MCF 10A (cell line): Measurements from ENCODE around the gene ABLIM1. TPM values are rescaled to one million over a fixed set of nuclear protein-coding genes. Genes with fewer than 3 reads are reported as not detected.
A peak's percentile ranks its signal among the peaks of the same experiment; 100 is the strongest.

ENCODE experiments used
- BruUV-seq: library from RNA; stranded (reverse); fragments of 400-500 nt; replicated peaks from 2 replicates; lab custom pipeline; 2021; lab: Mats Ljungman, UMichigan
- CTCF ChIA-PET: fragments of 300-600 bp; sonication (Branson Sonifier 250); formaldehyde crosslinking; extraction: SDS; loops from one replicate; lab custom pipeline; 2021; ENCODE audit warnings: antibody characterized with exemption, inconsistent platforms; lab: Yijun Ruan, JAX
- POLR2A ChIA-PET: fragments of 300-600, 350-650 bp; sonication (Branson Sonifier 250); formaldehyde crosslinking; extraction: SDS; loops from one replicate; lab custom pipeline; 2020; ENCODE audit warnings: antibody characterized with exemption, inconsistent platforms; lab: Yijun Ruan, JAX
- DNase-seq: peaks from one replicate; pipeline ENCODE4 v3.0.0-alpha.2; 2018; ENCODE audit not compliant: unreplicated experiment
- H3K27ac Mint-ChIP-seq: one replicate; pipeline ENCODE4 v1.8.0; 2022; ENCODE audit warnings: mild to moderate bottlenecking, low read depth, mixed read lengths; ENCODE audit not compliant: unreplicated experiment
- H3K27me3 Mint-ChIP-seq: one replicate; pipeline ENCODE4 v1.8.0; 2022; ENCODE audit warnings: mixed read lengths; ENCODE audit not compliant: insufficient read depth, unreplicated experiment
- H3K36me3 Mint-ChIP-seq: one replicate; pipeline ENCODE4 v1.8.0; 2022; ENCODE audit warnings: mild to moderate bottlenecking, moderate library complexity, mixed read lengths; ENCODE audit not compliant: insufficient read depth, unreplicated experiment
- H3K4me1 Mint-ChIP-seq: one replicate; pipeline ENCODE4 v1.8.0; 2022; ENCODE audit warnings: mixed read lengths; ENCODE audit not compliant: insufficient read depth, unreplicated experiment
- H3K4me3 Mint-ChIP-seq: one replicate; pipeline ENCODE4 v1.8.0; 2022; ENCODE audit warnings: mild to moderate bottlenecking, moderate library complexity, mixed read lengths; ENCODE audit not compliant: unreplicated experiment
- H3K9me3 Mint-ChIP-seq: one replicate; pipeline ENCODE4 v1.8.0; 2022; ENCODE audit warnings: mixed read lengths; ENCODE audit not compliant: unreplicated experiment
- CTCF ChIP-seq: fragments of 200-600 bp; IDR thresholded peaks from one replicate; pipeline ENCODE4 v1.8.0; 2022; ENCODE audit warnings: antibody characterized with exemption, mild to moderate bottlenecking; ENCODE audit not compliant: unreplicated experiment
- intact Hi-C: fragments of 100-400 bp; cut with micrococcal nuclease; formaldehyde crosslinking; loops from 2 replicates; pipeline ENCODE4 v1.14.1; 2022
- total RNA-seq: library from RNA; stranded (reverse); gene quantifications from 2 replicates; pipeline ENCODE4 v1.2.3, GENCODE V29; 2022

The ABLIM1 gene
- total RNA-seq, 1 experiment from 2014 or later: 94.5 TPM

GRCh38 chr10:114616103-114616502 is 42.0 kb downstream of the ABLIM1 start:
- no peak for DNase-seq
- intact Hi-C loops: no loop called here
- no TSS peak for BruUV-seq
- H3K27me3 Mint-ChIP-seq: no peaks in the 10 kb centered on the region
- H3K36me3 Mint-ChIP-seq: no peaks in the 10 kb centered on the region
- H3K27ac Mint-ChIP-seq: no peak overlapping the region
- ChIA-PET CTCF (interaction anchor here (0.6 to 1.5 kb wide), 6 partner anchors 39 to 526 kb away, joined by 3 to 7 read pairs (median 4); no protein-coding TSS in a partner anchor), POLR2A (interaction anchor here (0.6 to 2.0 kb wide), 5 partner anchors 10 to 35 kb away, joined by 3 to 10 read pairs (median 3); no protein-coding TSS in a partner anchor)
- TF ChIP-seq CTCF: no peak
- no peak overlapping the region for H3K4me3 Mint-ChIP-seq
- no peaks in the 10 kb centered on the region for H3K9me3 Mint-ChIP-seq
- H3K4me1 Mint-ChIP-seq: peaks cover 16% of the 10 kb centered on the region

GRCh38 chr10:114615600-114616007 is 42.5 kb downstream of the ABLIM1 start:
- CTCF ChIA-PET: interaction anchor here (0.6 to 1.5 kb wide), 5 partner anchors 63 to 526 kb away, joined by 3 to 6 read pairs (median 4); no protein-coding TSS in a partner anchor
- no peak for TF ChIP-seq CTCF
- Mint-ChIP-seq H3K4me1 (peaks cover 16% of the 10 kb centered on the region), H3K4me3 (no peak overlapping the region), H3K27me3 (no peaks in the 10 kb centered on the region), H3K36me3 (no peaks in the 10 kb centered on the region), H3K9me3 (no peaks in the 10 kb centered on the region), H3K27ac (peak overlapping the region; percentile 7)
- intact Hi-C loops: no loop called here
- DNase-seq: no peak
- BruUV-seq: no TSS peak
- POLR2A ChIA-PET: interaction anchor here (0.7 to 2.0 kb wide), 3 partner anchors 10 to 34 kb away, joined by 3 to 10 read pairs (median 4); no protein-coding TSS in a partner anchor

- Mint-ChIP-seq H3K4me3 (no peak overlapping the region), H3K36me3 (no peaks in the 10 kb centered on the region), H3K27ac (no peak overlapping the region), H3K4me1 (peaks cover 16% of the 10 kb centered on the region), H3K27me3 (no peaks in the 10 kb centered on the region), H3K9me3 (no peaks in the 10 kb centered on the region)
- intact Hi-C loops: no loop called here
- TF ChIP-seq CTCF: no peak
- ChIA-PET POLR2A (interaction anchor here (0.6 to 1.0 kb wide), 2 partner anchors 22 to 347 kb away, joined by 3 to 4 read pairs; no protein-coding TSS in a partner anchor), CTCF (interaction anchor here (0.7 to 1.3 kb wide), 4 partner anchors 12 to 208 kb away, joined by 3 to 4 read pairs (median 3); partner anchors contain the start of gene FHIP2A)
- no TSS peak for BruUV-seq
- no peak for DNase-seq
Measured at GRCh38 chr10:114613237-114613979, 44.7 kb downstream of the ABLIM1 start.

- Mint-ChIP-seq H3K4me1 (peaks cover 29% of the 10 kb centered on the region), H3K4me3 (no peak overlapping the region), H3K27me3 (no peaks in the 10 kb centered on the region), H3K27ac (no peak overlapping the region), H3K36me3 (no peaks in the 10 kb centered on the region), H3K9me3 (no peaks in the 10 kb centered on the region)
- CTCF ChIA-PET: interaction anchor here (0.5 to 1.0 kb wide), 4 partner anchors 12 to 66 kb away, joined by 3 to 4 read pairs (median 3); no protein-coding TSS in a partner anchor
- no TSS peak for BruUV-seq
- POLR2A ChIA-PET: interaction anchor here (0.6 to 1.1 kb wide), 6 partner anchors 11 to 98 kb away, joined by 3 to 7 read pairs (median 3); no protein-coding TSS in a partner anchor
- TF ChIP-seq CTCF: no peak
- peak; percentile 61 for DNase-seq
- intact Hi-C loops: no loop called here
Measured at GRCh38 chr10:114611617-114612016, 46.5 kb downstream of the ABLIM1 start.
